RCC 7860 (cell line): ENCODE data around the gene SV2B.

Source experiments
- DNase-seq: peaks from one replicate; pipeline ENCODE4 v3.0.0-alpha.2; 2015; ENCODE audit warnings: low spot score
- FAIRE-seq: peaks from 2 replicates; lab custom pipeline; 2012; peaks lifted over from hg19 to GRCh38; lab: Jason Lieb, UNC

The SV2B gene

GRCh38 chr15:91225741-91226140 is 125.7 kb downstream of the SV2B start:
- FAIRE-seq: no peak
- DNase-seq: no peak

- no peak for FAIRE-seq
- DNase-seq: no peak
These were observed 127.1 kb downstream of the SV2B start for GRCh38 chr15:91227117-91227516.

GRCh38 chr15:91227766-91228165 is 127.7 kb downstream of the SV2B start:
- FAIRE-seq: no peak

DNA sequence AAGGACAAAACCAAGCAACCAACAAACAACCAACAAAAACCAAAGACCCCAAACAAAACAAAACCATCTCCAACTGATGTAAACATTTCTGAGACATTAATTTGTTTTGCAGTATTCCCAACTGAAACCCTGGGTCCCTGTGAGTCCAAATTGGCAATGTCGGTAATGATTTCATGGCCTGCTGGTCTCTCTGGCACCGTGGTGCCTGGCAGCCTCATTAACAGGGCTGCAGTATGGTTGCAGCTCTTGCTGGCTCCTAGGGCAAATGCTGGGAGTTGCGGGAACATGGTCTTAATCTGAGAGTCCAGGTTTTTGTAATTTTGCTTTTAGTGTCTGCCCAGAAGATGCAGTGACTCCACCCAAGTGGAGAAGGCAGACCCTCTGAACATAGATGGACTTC is 128.3 kb downstream of the SV2B start:
- FAIRE-seq (no peak), DNase-seq (no peak)

More at GRCh38 chr15:91227766-91228165, 127.7 kb downstream of the SV2B start:
- DNase-seq: no peak

DNA sequence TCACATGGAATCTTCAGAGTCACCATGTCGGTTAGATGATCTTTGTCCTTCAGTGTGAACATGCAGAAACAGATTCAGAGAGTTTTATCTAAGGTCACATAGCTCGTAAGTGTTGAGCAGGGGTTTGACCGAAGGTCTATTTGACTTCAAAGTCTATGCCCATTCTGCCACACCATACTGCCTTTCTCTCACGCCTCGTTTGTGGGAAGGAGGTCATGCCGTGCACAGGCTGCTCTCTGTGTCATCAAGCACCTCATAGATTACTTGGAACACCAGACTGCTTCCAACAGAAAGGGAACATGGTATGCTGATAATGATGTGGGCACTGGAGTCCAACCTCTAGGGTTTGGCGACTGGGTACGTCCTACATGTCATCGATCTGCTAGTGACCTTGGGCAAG is 128.8 kb downstream of the SV2B start:
- no peak for FAIRE-seq
- no peak for DNase-seq

- DNase-seq: no peak
These were observed 131.6 kb downstream of the SV2B start for GRCh38 chr15:91231703-91232102.

DNA sequence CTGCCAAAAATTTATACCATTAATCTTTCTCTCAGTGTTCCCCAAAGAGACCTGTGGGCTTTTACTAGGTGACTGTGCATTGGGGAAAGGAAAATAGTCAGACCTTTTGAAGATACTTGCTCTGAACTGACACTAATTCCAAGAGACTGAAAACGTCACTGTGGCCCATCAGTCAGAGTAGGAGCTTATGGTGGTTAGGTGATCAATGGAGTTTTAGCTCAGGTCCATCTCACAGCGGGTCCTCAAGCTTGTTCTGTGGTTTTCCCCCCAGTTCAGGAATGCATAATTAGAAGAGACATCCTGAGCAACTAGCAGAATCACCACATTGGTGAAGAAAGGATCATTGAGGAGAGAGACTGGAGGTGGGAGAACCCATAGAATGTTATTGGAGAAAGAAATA is 134.7 kb downstream of the SV2B start:
- no peak for DNase-seq
- no peak for FAIRE-seq

More at GRCh38 chr15:91231703-91232102, 131.6 kb downstream of the SV2B start:
- no peak for FAIRE-seq

- FAIRE-seq (no peak), DNase-seq (no peak)
These were observed 135.3 kb downstream of the SV2B start for GRCh38 chr15:91235376-91235775.

DNA sequence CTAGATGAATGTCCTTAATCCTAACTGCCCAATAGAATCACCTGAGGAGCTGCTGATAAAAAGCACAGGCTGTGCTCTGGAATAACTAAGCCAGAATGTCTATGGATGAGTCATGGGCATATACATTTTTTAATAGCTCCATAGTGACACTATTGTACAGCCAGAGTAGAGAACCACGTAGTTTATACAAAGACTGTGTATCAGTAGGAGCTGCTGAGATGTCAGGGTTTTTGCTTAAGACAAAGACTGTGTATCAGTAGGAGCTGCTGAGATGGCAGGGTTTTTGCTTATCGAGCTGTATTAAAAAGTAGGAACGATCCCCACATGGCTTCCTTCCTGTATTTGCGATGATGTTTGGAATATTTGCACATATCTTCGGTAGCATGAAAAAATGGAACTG is 137.4 kb downstream of the SV2B start:
- DNase-seq (no peak), FAIRE-seq (no peak)

GRCh38 chr15:91238644-91239425 is 138.8 kb downstream of the SV2B start:
- DNase-seq (no peak), FAIRE-seq (no peak)

DNA sequence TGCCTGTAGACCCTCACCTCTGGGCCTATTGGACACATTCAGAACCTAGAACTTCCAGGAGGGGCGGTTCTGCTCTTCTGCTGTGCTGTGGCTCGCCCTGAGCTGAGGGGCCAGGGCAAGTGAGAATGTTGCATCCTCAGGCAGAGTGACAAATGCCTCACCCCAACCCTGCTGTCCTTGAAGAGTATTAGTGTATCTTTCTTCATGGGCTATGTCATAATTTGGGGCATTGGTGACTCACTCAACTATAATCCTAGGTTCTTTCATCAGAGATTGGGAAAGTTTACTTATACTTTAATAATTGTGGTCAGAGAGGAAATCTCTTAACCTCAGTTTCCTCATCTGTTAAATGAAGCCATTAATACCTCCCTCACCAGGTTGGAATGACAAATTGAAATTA is 143.8 kb downstream of the SV2B start:
- no peak for DNase-seq
- FAIRE-seq: no peak

DNA sequence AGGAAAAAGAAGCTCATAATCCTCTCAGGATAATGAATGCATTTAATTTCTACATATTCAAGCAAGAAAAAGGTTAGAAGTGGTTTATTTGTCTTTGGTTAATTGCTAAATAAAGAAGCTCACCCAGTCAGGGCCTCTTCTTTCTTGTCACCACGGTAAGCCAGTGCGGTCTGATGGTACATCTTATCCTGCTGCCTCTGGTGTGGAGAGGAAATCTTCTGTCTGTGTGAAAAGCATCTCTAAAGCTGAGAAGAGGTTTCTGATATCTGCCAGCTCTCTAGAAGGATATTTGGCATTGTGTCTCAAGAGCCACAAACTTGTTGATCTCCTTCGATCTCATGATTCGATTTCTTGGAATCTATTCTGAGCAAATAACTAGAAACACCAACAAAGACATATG is 144.9 kb downstream of the SV2B start:
- no peak for DNase-seq
- FAIRE-seq: no peak

- DNase-seq (no peak), FAIRE-seq (no peak)
These were observed 146.9 kb downstream of the SV2B start for GRCh38 chr15:91246998-91247397.

GRCh38 chr15:91249591-91249990 is 149.5 kb downstream of the SV2B start:
- DNase-seq (no peak), FAIRE-seq (no peak)

GRCh38 chr15:91252322-91252721 is 152.3 kb downstream of the SV2B start:
- FAIRE-seq (no peak), DNase-seq (no peak)

DNA sequence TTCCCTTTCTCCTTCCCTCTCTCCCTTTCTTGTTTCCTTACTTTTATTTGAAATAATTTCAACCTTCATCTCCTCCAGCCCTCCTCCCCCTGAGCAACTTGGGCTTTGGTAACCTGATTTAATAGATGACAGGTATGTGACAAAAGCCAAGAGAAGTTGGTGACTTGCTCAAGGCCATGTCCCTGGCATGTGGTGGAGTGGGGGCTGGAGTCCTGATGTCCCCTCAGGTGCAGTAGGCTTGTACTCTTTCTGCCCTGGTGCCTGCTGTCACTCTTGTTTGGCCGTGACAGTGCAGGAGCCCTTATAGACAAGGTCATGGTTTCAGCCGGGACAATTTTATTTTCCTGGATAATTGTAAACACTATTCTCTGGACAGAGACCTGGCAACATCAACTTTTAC is 152.7 kb downstream of the SV2B start:
- no peak for FAIRE-seq
- no peak for DNase-seq

GRCh38 chr15:91253605-91254004 is 153.5 kb downstream of the SV2B start:
- no peak for FAIRE-seq
- DNase-seq: no peak

- no peak for FAIRE-seq
- no peak for DNase-seq
These were observed 154.7 kb downstream of the SV2B start for GRCh38 chr15:91254766-91255165.

- DNase-seq (no peak), FAIRE-seq (no peak)
These were observed 155.7 kb downstream of the SV2B start for GRCh38 chr15:91255670-91256192.

- FAIRE-seq: no peak
- no peak for DNase-seq
These were observed 157.8 kb downstream of the SV2B start for GRCh38 chr15:91257746-91258414.

GRCh38 chr15:91258415-91258759 is 158.3 kb downstream of the SV2B start:
- FAIRE-seq (no peak), DNase-seq (peak; percentile 38)

DNA sequence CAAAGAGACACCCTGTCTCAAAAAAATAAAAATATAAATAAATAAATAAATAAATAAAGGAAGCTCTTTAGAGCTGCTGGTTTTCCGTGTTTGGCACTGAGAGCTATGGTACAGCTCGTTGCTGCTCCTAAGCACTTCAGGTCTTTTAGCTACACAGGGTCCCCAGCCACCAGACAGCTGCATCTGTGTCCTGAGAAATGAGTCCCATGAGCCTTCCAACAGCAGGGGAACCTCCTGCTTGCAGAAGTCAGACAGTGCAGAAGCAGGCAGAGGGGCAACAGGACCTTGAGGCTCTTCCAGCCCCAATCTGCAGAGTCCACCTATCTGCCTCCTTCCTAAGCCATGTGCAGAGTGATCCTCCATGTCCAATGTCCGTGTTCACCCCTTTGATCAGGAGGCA is 159.0 kb downstream of the SV2B start:
- no peak for DNase-seq
- no peak for FAIRE-seq
